Measurements from ENCODE around the gene MLPH. TPM values are rescaled to one million over a fixed set of nuclear protein-coding genes. Genes with fewer than 3 reads are reported as not detected.

The MLPH gene
- polyA plus RNA-seq, 1 of the 3 experiments (the other 2 are of a cell fraction), result 93.6 TPM

GRCh38 chr2:237534380-237534779 is 47.3 kb downstream of the MLPH start (continued):
- TF ChIP-seq IRF3 (IDR thresholded peaks at IDR 0.05; ENCODE audit: low read depth, low read length) (no peak), RAD21 (IDR thresholded peaks at IDR 0.05; ENCODE audit: low read length) (no peak)

- Histone ChIP-seq H3K36me3 (replicated peaks in 1 of 2; ENCODE audit: control insufficient read depth in 1 of 2, insufficient read depth in 2 of 2, low read length in 1 of 2) (peaks cover 2 to 60% of the 10 kb centered on the region in 2 experiments), H3F3A (replicated peaks; ENCODE audit: insufficient read depth) (peaks cover 3% of the 10 kb centered on the region), H3K79me2 (ENCODE audit: insufficient read depth) (peaks cover 4% of the 10 kb centered on the region; the same call in 1 of the 2 replicates), H3K9me3 (no peaks in the 10 kb centered on the region), H4K20me1 (ENCODE audit: insufficient read depth) (no peaks in the 10 kb centered on the region), H3K9me2 (no peaks in the 10 kb centered on the region), H3K9ac (no peak overlapping the region), H3K27me3 (ENCODE audit: insufficient read depth) (no peaks in the 10 kb centered on the region), H3K4me1 (ENCODE audit: control insufficient read depth in 1 of 2, insufficient read depth in 2 of 2, low read depth in 1 of 2, low read length in 1 of 2) (peaks cover 0 to 4% of the 10 kb centered on the region in 2 experiments; a peak in 1 of 4 replicates), H3K4me2 (no peak overlapping the region), H3K27ac (ENCODE audit: low read depth in 2 of 2, low read length in 1 of 2) (no peak overlapping the region), H3K4me3 (ENCODE audit: low read depth in 2 of 2, low read length in 1 of 2) (no peak overlapping the region), H2AFZ (ENCODE audit: low read depth) (no peak overlapping the region)
- DNase-seq, result no peak
- TF ChIP-seq TCF12 (IDR thresholded peaks at IDR 0.05) (no peak), MAX (IDR thresholded peaks at IDR 0.05; ENCODE audit: low read depth) (no peak), POLR2AphosphoS5 (IDR thresholded peaks at IDR 0.05; ENCODE audit: low read depth, low read length) (no peak), NRF1 (IDR thresholded peaks at IDR 0.05; ENCODE audit: low read depth, low read length) (no peak), ELF1 (IDR thresholded peaks at IDR 0.05) (no peak), FOSL2 (IDR thresholded peaks at IDR 0.05; ENCODE audit: borderline replicate concordance, low read depth) (no peak), EP300 (IDR thresholded peaks at IDR 0.05; ENCODE audit: borderline replicate concordance in 1 of 2, low read depth in 1 of 2, low read length in 1 of 2) (no peak), MXI1 (IDR thresholded peaks at IDR 0.05; ENCODE audit: low read depth, low read length) (no peak), GABPA (IDR thresholded peaks at IDR 0.05; ENCODE audit: low read depth) (no peak), USF2 (IDR thresholded peaks at IDR 0.05; ENCODE audit: borderline replicate concordance, low read depth, low read length) (no peak), JUND (IDR thresholded peaks at IDR 0.05) (no peak), TEAD4 (IDR thresholded peaks at IDR 0.05; ENCODE audit: borderline replicate concordance, insufficient read depth) (no peak), RAD21 (IDR thresholded peaks at IDR 0.05; ENCODE audit: low read length) (no peak), YY1 (IDR thresholded peaks at IDR 0.05; ENCODE audit: low read depth) (no peak), GATA2 (CRISPR knock-in tag; IDR thresholded peaks at IDR 0.05) (no peak), FOXJ3 (CRISPR knock-in tag; IDR thresholded peaks at IDR 0.05) (no peak), SIN3A (IDR thresholded peaks at IDR 0.05; ENCODE audit: borderline replicate concordance, low read depth, low read length) (no peak), USF1 (IDR thresholded peaks at IDR 0.05; ENCODE audit: borderline replicate concordance, low read depth) (no peak), ZBTB33 (IDR thresholded peaks at IDR 0.05; ENCODE audit: borderline replicate concordance, low read depth) (no peak), CHD2 (IDR thresholded peaks at IDR 0.05; ENCODE audit: low read length, partially characterized antibody) (no peak)
- POLR2A ChIA-PET, result no interaction called here
- 93% methylated on average over 8 of the region's 8 CpGs for whole genome bisulfite sequencing (ENCODE audit: low lambda C conversion rate)
- CTCF ChIA-PET, result interaction anchor here (0.9 to 2.9 kb wide), 3 partner anchors 23 to 381 kb away, joined by 3 to 11 read pairs (median 9); no protein-coding TSS in a partner anchor
These were observed 48.5 kb downstream of the MLPH start for GRCh38 chr2:237535385-237536082.
